Measurements from ENCODE around the gene DBH.

The DBH gene

DNA sequence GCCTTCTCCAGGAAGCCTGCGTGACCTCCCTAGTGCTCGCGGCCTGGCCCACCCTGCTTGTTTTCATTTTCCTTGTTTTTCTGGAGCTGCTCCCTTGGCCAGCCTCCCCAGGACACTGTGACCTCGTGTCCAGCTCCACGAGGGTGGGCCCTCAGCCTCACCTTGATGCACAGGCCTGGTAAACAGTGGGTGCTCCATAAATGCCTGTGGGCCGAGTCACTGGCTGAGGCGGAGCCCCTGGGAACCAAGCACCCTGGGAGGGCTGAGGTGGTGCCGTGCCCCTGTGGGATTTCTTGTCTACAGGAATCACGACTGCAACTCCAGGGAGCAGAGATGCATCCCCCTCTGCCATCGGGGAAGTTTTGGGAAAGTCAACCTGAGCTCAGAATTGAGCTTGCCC, 44.2 kb upstream of the DBH start:
- H3K27me3 ChIP-seq (ENCODE audit: insufficient read depth, insufficient read length) = no peaks in the 10 kb centered on the region
- no peak overlapping the region for H3K9ac ChIP-seq (ENCODE audit: insufficient read length, low read depth)
- H3K9me3 ChIP-seq (ENCODE audit: insufficient read depth, low read length) = peaks cover 15% of the 10 kb centered on the region
- H3K36me3 ChIP-seq (ENCODE audit: insufficient read depth, insufficient read length, low read length) = no peaks in the 10 kb centered on the region
- DNase-seq (ENCODE audit: low read depth, low spot score) = no peak
- H3K4me1 ChIP-seq (ENCODE audit: insufficient read depth, insufficient read length) = peaks cover 3% of the 10 kb centered on the region
- TF ChIP-seq SUZ12 (IDR thresholded peaks at IDR 0.05; ENCODE audit: extremely low read depth, insufficient read depth, insufficient read length) (no peak), YY1 (IDR thresholded peaks at IDR 0.05; ENCODE audit: insufficient read depth, insufficient read length) (no peak), ZNF274 (IDR thresholded peaks at IDR 0.05; ENCODE audit: low read depth, low read length) (no peak)
- no peak overlapping the region for H3K4me3 ChIP-seq (ENCODE audit: insufficient read length, low read depth)

DNA sequence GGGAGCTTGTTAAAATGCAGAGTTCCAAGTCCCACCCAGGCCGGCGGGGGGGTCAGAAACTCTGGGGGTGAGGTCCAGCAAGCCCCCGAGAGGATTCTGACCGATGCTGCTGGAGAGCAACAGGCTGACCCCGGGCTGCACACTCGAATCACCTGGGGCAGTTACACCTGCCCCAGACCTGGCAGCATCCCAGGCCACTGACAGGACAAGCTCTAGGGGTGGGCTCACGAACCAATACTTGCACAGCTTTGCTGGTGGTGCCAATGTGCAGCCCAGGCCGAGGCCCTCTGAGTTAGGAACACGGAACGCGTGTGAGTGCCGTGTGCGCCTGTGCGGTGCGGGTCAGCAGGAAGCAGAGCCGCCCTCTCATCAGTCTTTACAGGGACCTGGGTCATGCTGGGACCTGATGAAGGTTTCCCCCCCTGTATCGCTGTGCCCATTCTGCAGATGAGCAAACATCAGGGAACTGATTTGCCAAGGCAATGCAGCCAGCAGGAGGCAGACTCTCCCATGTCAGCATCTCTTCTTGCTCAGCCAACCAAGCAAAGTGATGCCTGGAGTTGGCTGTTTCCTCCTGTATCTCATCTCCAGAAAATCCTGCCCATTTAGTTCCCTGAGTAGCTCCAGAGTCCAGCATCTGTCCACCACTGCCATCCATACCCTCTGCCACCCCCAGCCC, 43.3 kb upstream of the DBH start:
- DNase-seq (ENCODE audit: low read depth, low spot score) = no peak
- Histone ChIP-seq H3K36me3 (ENCODE audit: insufficient read depth, insufficient read length, low read length) (no peaks in the 10 kb centered on the region), H3K27me3 (ENCODE audit: insufficient read depth, insufficient read length) (no peaks in the 10 kb centered on the region), H3K4me1 (ENCODE audit: insufficient read depth, insufficient read length) (no peaks in the 10 kb centered on the region), H3K4me3 (ENCODE audit: insufficient read length, low read depth) (no peak overlapping the region), H3K9me3 (ENCODE audit: insufficient read depth, low read length) (peaks cover 24% of the 10 kb centered on the region), H3K9ac (ENCODE audit: insufficient read length, low read depth) (no peak overlapping the region)
- TF ChIP-seq SUZ12 (IDR thresholded peaks at IDR 0.05; ENCODE audit: extremely low read depth, insufficient read depth, insufficient read length) (no peak), YY1 (IDR thresholded peaks at IDR 0.05; ENCODE audit: insufficient read depth, insufficient read length) (no peak), ZNF274 (IDR thresholded peaks at IDR 0.05; ENCODE audit: low read depth, low read length) (no peak)

DNA sequence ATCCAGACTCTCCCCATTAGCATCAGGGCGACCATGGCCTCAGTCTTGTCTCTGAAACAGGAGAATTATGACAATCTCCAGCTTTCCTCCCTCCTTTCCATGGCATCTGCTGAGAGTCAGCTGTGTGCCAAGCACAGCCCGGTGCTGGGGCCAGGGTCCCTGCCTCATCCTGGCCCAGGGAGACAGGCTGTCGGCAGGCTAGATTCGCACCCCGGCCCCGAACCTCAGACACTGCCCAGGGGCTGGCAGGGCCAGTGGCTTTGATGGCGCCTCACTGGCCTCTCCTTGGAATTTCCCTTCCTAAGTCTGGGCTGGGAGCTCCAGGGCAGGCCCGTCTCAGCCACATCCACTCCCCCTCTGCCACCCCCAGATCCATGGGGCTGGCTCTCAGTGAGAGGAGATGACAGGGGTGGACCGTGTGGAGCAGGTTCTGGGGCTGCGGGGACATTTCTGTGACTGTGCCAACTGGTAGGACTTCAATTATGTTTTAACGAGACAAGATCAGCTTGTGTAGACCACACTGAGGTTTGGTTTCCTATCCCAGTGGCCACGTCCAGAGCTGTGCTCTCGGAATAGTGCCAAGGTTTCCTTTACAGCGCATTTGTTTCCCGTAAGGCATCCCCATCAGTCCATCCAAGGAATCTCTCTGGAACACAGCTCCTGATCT, 42.4 kb upstream of the DBH start:
- Histone ChIP-seq H3K4me3 (ENCODE audit: insufficient read length, low read depth) (no peak overlapping the region), H3K9me3 (ENCODE audit: insufficient read depth, low read length) (peaks cover 23% of the 10 kb centered on the region), H3K9ac (ENCODE audit: insufficient read length, low read depth) (no peak overlapping the region), H3K36me3 (ENCODE audit: insufficient read depth, insufficient read length, low read length) (no peaks in the 10 kb centered on the region), H3K4me1 (ENCODE audit: insufficient read depth, insufficient read length) (no peaks in the 10 kb centered on the region), H3K27me3 (ENCODE audit: insufficient read depth, insufficient read length) (no peaks in the 10 kb centered on the region)
- DNase-seq (ENCODE audit: low read depth, low spot score) = no peak
- TF ChIP-seq ZNF274 (IDR thresholded peaks at IDR 0.05; ENCODE audit: low read depth, low read length) (no peak), YY1 (IDR thresholded peaks at IDR 0.05; ENCODE audit: insufficient read depth, insufficient read length) (no peak), SUZ12 (IDR thresholded peaks at IDR 0.05; ENCODE audit: extremely low read depth, insufficient read depth, insufficient read length) (no peak)

DNA sequence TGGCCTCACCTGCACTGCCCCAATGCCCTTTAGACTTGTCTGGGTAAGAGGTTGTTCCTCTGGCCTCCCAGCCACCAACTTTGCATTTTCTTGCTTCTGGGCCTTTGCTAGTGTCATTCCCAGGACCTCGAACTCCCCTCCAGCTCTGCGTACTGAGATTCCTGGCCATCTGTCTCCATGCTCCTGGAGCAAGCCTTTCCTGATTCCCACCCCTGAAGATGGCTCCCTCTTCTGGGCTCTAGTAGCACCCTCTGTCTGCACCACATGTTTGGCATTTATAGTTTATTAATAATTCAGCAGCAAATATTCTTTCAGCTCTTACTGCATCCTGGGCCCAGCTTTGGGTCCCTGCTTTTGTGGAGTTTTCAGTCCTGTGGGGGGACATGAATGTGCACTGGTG, 41.9 kb upstream of the DBH start:
- no peak for TF ChIP-seq ZNF274 (IDR thresholded peaks at IDR 0.05; ENCODE audit: low read depth, low read length)
- no peak for TF ChIP-seq SUZ12 (IDR thresholded peaks at IDR 0.05; ENCODE audit: extremely low read depth, insufficient read depth, insufficient read length)
- TF ChIP-seq YY1 (IDR thresholded peaks at IDR 0.05; ENCODE audit: insufficient read depth, insufficient read length) = no peak
- no peak overlapping the region for H3K4me3 ChIP-seq (ENCODE audit: insufficient read length, low read depth)
- no peaks in the 10 kb centered on the region for H3K36me3 ChIP-seq (ENCODE audit: insufficient read depth, insufficient read length, low read length)
- peaks cover 22% of the 10 kb centered on the region for H3K9me3 ChIP-seq (ENCODE audit: insufficient read depth, low read length)
- H3K4me1 ChIP-seq (ENCODE audit: insufficient read depth, insufficient read length) = no peaks in the 10 kb centered on the region
- H3K27me3 ChIP-seq (ENCODE audit: insufficient read depth, insufficient read length) = no peaks in the 10 kb centered on the region
- DNase-seq (ENCODE audit: low read depth, low spot score) = no peak
- H3K9ac ChIP-seq (ENCODE audit: insufficient read length, low read depth) = no peak overlapping the region

DNA sequence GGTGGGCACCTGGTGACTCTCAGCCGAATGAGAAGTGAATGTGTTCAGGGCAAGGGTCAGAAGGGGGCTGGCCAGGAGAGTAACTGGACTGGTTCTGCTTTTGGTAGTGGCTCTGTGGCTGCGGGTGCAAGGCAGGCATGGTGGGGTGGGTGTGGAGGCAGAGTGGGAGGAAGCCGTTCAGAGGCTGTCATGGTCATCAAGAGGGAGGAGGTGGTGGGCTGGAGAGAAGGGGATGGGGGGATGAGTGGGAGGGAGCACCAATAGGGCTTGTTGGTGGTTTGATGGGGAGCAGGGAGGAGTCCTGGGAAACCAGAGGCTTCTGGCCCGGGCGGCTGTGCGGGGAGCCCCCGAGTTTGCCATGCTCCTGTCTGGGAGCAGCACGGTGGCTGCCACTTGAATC, 40.3 kb upstream of the DBH start:
- Histone ChIP-seq H3K9ac (ENCODE audit: insufficient read length, low read depth) (no peak overlapping the region), H3K4me3 (ENCODE audit: insufficient read length, low read depth) (no peak overlapping the region), H3K27me3 (ENCODE audit: insufficient read depth, insufficient read length) (no peaks in the 10 kb centered on the region), H3K4me1 (ENCODE audit: insufficient read depth, insufficient read length) (peaks cover 5% of the 10 kb centered on the region), H3K36me3 (ENCODE audit: insufficient read depth, insufficient read length, low read length) (no peaks in the 10 kb centered on the region), H3K9me3 (ENCODE audit: insufficient read depth, low read length) (peaks cover 22% of the 10 kb centered on the region)
- TF ChIP-seq ZNF274 (IDR thresholded peaks at IDR 0.05; ENCODE audit: low read depth, low read length) (no peak), YY1 (IDR thresholded peaks at IDR 0.05; ENCODE audit: insufficient read depth, insufficient read length) (no peak), SUZ12 (IDR thresholded peaks at IDR 0.05; ENCODE audit: extremely low read depth, insufficient read depth, insufficient read length) (no peak)
- DNase-seq (ENCODE audit: low read depth, low spot score) = no peak

DNA sequence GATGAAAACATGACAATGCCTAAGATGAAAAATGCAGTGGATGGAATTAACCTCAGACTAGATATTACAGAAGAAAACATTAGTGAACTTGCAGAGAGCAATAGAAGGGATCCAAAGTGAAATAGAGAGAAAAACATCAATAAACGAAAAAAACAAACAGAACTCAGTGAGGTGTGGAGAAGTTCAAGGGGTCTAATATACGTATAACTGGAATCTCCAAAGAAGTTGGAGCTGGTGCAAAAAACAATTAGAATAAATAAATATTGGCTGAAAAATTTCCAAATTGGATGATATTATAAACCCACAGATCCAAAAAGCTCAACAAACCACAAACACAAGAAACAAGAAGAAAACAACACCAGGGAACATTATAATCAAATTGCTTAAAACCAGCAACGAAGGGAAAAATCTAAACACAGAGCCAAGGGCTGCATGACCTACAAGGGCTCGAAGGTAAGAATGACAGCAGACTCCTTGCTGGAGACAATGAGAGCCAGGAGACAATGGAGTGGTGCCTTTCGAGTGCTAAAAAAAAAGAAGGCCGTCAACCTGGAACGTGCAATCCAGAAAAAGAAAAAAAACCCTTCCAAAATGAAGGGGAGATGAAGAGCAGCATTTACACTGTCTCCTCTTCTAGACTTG, 38.7 kb upstream of the DBH start:
- no peak for DNase-seq (ENCODE audit: low read depth, low spot score)
- Histone ChIP-seq H3K36me3 (ENCODE audit: insufficient read depth, insufficient read length, low read length) (no peaks in the 10 kb centered on the region), H3K9me3 (ENCODE audit: insufficient read depth, low read length) (peaks cover 22% of the 10 kb centered on the region), H3K4me1 (ENCODE audit: insufficient read depth, insufficient read length) (peaks cover 7% of the 10 kb centered on the region), H3K4me3 (ENCODE audit: insufficient read length, low read depth) (no peak overlapping the region), H3K27me3 (ENCODE audit: insufficient read depth, insufficient read length) (no peaks in the 10 kb centered on the region), H3K9ac (ENCODE audit: insufficient read length, low read depth) (no peak overlapping the region)
- TF ChIP-seq ZNF274 (IDR thresholded peaks at IDR 0.05; ENCODE audit: low read depth, low read length) (no peak), YY1 (IDR thresholded peaks at IDR 0.05; ENCODE audit: insufficient read depth, insufficient read length) (no peak), SUZ12 (IDR thresholded peaks at IDR 0.05; ENCODE audit: extremely low read depth, insufficient read depth, insufficient read length) (no peak)

DNA sequence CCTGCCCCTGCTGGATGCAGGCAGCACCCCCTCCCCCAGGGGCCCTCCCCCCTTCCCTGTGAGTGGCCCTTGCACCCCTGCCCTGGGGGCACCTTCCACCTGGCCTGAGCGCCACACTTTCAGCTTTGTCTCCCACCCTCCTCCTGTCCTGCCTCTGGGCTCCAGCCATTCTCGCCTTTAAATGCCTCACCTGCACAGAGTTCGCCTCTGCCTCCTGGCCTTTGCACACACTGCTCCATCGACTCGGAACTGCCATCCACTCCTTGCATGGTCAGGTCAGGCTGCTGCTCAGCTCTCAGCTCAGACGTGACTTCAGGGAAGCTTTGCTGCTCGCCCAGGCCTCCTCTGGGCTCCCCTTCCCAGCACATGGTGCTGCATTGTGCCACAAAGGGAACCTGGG, 37.2 kb upstream of the DBH start:
- peaks cover 11% of the 10 kb centered on the region for H3K4me1 ChIP-seq (ENCODE audit: insufficient read depth, insufficient read length)
- no peak overlapping the region for H3K4me3 ChIP-seq (ENCODE audit: insufficient read length, low read depth)
- H3K27me3 ChIP-seq (ENCODE audit: insufficient read depth, insufficient read length) = no peaks in the 10 kb centered on the region
- no peak for DNase-seq (ENCODE audit: low read depth, low spot score)
- H3K9me3 ChIP-seq (ENCODE audit: insufficient read depth, low read length) = peaks cover 22% of the 10 kb centered on the region
- TF ChIP-seq SUZ12 (IDR thresholded peaks at IDR 0.05; ENCODE audit: extremely low read depth, insufficient read depth, insufficient read length) (no peak), ZNF274 (IDR thresholded peaks at IDR 0.05; ENCODE audit: low read depth, low read length) (no peak), YY1 (IDR thresholded peaks at IDR 0.05; ENCODE audit: insufficient read depth, insufficient read length) (no peak)
- H3K36me3 ChIP-seq (ENCODE audit: insufficient read depth, insufficient read length, low read length) = no peaks in the 10 kb centered on the region
- no peak overlapping the region for H3K9ac ChIP-seq (ENCODE audit: insufficient read length, low read depth)

All from NT2/D1 (cell line).